Rectal smooth muscle tissue (tissue), 1 donor: ENCODE measurements around the gene CD8B2.
"Not testable (repeated sequence)": the region's sequence is repeated elsewhere in the genome, so short reads cannot be mapped to it uniquely, and the experiment has no call there.

Experiments
- H3K27ac ChIP-seq: one replicate; pipeline ENCODE4 v1.7.0; 2013; ENCODE audit warnings: low read depth, low read length, inconsistent platforms
- H3K27me3 ChIP-seq: one replicate; pipeline ENCODE4 v1.7.0; 2013; ENCODE audit warnings: low read length; ENCODE audit not compliant: control insufficient read depth, insufficient read depth
- H3K36me3 ChIP-seq: one replicate; pipeline ENCODE4 v1.7.0; 2013; ENCODE audit warnings: low read length; ENCODE audit not compliant: control insufficient read depth, insufficient read depth
- H3K4me1 ChIP-seq: one replicate; pipeline ENCODE4 v1.7.0; 2013; ENCODE audit warnings: low read length; ENCODE audit not compliant: control insufficient read depth, insufficient read depth
- H3K4me3 ChIP-seq: one replicate; pipeline ENCODE4 v1.7.0; 2013; ENCODE audit warnings: low read length
- H3K9ac ChIP-seq: one replicate; pipeline ENCODE4 v1.7.0; 2013; ENCODE audit warnings: low read length

Gene CD8B2

DNA sequence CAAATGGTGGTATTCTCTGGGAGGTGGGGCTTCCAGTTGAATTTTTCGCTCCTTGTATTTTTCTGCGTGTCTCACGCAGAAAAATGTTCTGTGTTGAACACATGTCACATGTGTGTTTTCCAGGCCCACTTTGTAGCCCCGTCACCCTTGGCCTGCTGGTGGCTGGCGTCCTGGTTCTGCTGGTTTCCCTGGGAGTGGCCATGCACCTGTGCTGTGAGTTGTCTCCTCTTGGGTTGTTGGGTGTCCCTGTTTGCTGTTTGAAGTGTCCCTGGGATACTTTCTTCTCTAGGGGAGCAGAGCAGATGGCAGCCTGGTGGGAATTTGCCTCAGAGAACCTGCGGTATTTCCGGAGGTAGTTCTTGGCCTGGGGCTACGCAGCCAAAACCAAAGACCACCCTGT is 15.2 kb downstream of the CD8B2 start:
- not testable (repeated sequence) for H3K4me1 ChIP-seq, H3K9ac ChIP-seq, H3K27ac ChIP-seq, H3K4me3 ChIP-seq, H3K36me3 ChIP-seq, H3K27me3 ChIP-seq

DNA sequence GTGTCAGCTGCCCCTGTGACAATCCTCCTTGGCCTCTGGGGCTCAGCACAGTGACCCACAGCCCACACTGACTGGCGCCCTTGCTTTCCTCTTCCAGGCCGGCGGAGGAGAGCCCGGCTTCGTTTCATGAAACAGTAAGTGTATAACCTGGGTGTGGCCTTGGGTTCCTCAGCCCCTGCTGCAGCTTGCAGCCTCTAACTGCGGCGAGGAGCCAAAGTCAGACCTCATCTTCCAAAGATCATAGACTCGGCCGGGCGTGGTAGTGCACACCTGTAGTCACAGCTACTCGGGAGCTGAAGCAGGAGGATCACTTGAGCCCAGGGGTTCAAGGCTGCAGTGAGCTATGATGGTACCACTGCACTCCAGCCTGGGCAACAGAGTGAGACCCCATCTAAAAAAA is 17.0 kb downstream of the CD8B2 start:
- not testable (repeated sequence) for H3K4me3 ChIP-seq, H3K27ac ChIP-seq, H3K4me1 ChIP-seq, H3K36me3 ChIP-seq, H3K9ac ChIP-seq, H3K27me3 ChIP-seq

DNA sequence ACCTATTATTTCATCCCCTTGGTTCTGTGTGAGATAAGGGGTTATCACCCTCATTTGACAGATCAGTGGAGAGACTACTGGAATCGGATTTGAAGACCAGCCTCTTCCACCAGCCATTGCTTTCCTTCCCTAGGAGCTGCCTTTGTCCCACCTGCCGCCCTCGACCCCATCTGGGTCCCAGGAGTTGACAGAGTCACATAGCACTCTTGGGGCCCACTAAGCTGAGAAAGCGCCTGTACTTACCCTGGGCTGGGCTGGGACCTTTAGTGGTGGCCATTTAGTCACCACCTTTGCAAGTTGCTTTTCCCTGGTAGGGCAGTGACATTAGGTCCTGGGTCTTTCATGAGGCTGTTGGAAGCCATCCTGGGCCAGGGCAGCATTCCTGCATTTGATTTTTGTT is 17.6 kb downstream of the CD8B2 start:
- not testable (repeated sequence) for H3K4me1 ChIP-seq, H3K27me3 ChIP-seq, H3K36me3 ChIP-seq, H3K4me3 ChIP-seq, H3K9ac ChIP-seq, H3K27ac ChIP-seq

DNA sequence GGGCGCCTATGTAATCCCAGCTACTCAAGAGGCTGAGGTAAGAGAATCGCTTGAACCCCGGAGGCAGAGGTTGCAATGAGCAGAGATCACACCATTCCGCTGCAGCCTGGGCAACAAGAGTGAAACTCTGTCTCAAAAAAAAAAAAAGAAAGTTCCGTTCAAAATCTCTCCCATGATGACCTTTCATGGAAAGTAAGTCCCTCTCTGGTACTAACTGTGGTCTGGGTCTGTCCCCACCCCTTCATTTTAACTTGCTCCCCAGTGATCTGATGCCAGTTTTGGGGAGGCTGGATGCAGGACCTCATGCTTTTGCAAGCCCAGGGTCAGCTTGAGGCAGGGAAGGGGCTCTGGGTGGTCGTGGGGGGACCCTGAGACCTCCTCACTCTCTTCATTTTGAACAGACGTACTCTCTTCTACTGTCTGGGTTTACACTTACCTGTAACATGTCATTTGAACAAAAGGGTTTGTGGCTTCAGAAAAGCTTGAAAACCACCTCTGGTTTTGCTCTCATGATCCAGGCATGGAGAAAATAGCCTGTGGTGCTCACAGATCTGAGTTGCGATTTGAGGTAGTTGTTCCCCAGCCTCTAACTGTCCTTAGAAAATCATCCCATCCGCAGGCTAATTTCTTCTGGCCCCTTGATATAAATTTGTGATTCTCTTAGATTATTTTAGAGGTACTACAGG is 19.0 kb downstream of the CD8B2 start:
- H3K27ac ChIP-seq, H3K4me1 ChIP-seq, H3K36me3 ChIP-seq, H3K27me3 ChIP-seq, H3K9ac ChIP-seq, H3K4me3 ChIP-seq: not testable (repeated sequence)

DNA sequence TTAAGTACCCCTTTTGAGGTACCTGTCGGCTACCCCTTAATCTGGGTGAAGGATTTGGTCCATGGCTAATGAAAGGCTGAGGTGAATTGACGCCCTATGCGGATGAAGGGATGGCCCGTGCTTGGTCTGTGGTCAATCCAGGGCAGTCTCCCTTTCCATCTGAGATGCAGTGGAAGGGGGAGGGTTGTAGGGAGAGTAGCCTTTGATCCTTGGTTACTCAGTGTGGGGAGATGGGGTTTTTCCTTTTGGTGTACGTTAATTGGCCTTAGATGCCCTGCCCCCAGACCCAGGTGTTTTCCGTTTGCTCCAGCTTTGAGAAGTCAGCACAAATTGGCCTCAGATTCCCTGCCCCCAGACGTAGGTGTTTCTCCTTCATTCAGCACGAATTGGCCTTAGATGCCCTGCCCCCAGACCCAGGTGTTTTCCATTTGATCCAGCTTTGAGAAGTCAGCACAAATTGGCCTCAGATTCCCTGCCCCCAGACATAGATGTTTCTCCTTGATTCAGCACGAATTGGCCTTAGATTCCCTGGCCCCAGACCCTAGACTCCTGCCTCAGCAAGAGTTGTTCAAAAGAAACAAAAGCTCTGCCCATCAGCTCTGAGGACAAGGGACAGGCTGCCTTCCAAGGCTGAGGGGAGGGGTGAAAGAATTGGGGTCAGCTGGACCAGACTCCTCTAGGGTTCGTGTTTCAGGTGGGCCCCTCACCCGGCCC is 21.7 kb downstream of the CD8B2 start:
- H3K27ac ChIP-seq, H3K27me3 ChIP-seq, H3K4me1 ChIP-seq, H3K9ac ChIP-seq, H3K36me3 ChIP-seq, H3K4me3 ChIP-seq: not testable (repeated sequence)

DNA sequence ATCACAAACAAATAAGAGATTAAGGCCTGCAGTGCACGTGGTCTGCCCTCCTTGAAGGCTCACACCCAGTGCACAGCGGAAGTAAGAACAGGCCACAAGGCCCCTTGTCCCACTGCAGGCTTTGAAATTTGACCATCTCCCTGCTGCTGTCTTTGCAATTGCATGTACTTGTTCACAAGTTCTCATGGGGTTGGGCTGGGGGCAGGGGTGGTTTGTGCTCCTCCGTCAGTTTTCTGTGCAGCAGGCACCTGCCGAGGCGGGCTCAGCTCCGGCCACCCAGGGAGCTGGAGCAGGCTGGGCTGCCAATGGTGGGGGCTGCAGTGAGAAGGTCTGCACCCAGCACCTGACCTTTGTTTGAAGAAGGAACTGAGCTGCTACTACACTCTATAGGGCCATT is 22.2 kb downstream of the CD8B2 start:
- H3K9ac ChIP-seq, H3K27me3 ChIP-seq, H3K4me1 ChIP-seq: not testable (repeated sequence)

DNA sequence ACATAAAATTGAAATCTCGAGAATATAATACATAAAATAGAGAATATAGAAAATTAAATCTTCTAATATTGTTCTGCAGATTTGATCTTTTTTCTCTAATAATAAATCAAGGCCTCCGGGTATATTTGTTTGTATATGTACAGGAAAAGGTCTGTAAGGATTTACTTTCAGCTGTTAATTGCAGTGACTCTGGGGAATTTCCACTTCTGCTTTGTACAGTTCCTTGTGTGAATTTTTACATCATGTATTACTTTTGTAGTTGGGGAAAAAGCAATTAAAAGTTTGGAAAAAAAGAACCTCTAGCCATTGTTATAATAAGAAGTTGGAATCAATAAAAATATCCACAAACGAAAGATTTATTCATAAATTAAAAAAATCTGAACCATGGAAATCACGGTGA is 23.6 kb downstream of the CD8B2 start:
- H3K27ac ChIP-seq, H3K9ac ChIP-seq, H3K4me1 ChIP-seq: not testable (repeated sequence)

More for the DNA sequence above, 22.2 kb downstream of the CD8B2 start:
- H3K4me3 ChIP-seq, H3K36me3 ChIP-seq, H3K27ac ChIP-seq: not testable (repeated sequence)

DNA sequence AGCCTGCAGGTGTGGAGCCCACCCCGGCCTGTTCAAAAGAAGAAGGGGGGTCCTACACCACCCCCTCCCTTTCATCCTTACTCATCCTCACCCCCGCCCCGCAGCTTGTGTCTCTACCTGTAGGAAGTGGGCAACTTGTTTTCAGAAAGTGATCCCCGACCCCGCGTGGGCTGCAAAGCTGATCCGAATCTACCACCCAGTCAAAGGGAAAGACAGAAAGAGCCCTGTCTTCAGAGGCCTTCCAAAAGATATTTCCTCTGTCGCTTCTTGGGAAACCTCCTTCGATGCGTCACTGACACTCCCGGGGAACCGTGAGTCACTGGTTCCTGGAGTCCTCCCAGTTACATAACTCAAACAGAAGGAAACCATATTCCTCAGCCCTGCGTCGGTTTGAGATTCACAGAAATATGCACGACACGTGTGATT is 24.3 kb downstream of the CD8B2 start:
- H3K27ac ChIP-seq = not testable (repeated sequence)

More for the DNA sequence above, 23.6 kb downstream of the CD8B2 start:
- not testable (repeated sequence) for H3K36me3 ChIP-seq, H3K4me3 ChIP-seq, H3K27me3 ChIP-seq

DNA sequence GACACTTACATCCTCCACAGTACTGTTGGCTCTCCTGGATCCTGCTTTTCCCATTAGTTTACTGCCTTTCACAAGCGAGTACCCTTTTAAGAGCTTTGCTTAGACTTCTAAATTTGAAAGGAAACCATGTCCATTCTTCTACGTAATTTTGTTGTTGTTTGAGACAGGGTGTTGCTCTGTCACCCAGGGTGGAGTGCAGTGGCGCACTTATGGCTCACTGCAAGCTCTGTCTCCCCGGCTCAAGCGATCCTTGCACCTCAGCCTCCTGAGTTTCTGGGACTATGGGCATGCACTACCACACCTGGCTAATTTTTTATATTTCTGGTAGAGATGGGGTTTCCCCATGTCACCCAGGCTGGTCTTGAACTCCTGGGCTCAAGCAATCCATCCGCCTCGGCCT is 24.8 kb downstream of the CD8B2 start:
- not testable (repeated sequence) for H3K27me3 ChIP-seq, H3K4me3 ChIP-seq, H3K4me1 ChIP-seq, H3K36me3 ChIP-seq, H3K9ac ChIP-seq
- peak overlapping the region; percentile 16 for H3K27ac ChIP-seq

More for the DNA sequence above, 24.3 kb downstream of the CD8B2 start:
- not testable (repeated sequence) for H3K9ac ChIP-seq, H3K4me1 ChIP-seq, H3K27me3 ChIP-seq, H3K4me3 ChIP-seq, H3K36me3 ChIP-seq

DNA sequence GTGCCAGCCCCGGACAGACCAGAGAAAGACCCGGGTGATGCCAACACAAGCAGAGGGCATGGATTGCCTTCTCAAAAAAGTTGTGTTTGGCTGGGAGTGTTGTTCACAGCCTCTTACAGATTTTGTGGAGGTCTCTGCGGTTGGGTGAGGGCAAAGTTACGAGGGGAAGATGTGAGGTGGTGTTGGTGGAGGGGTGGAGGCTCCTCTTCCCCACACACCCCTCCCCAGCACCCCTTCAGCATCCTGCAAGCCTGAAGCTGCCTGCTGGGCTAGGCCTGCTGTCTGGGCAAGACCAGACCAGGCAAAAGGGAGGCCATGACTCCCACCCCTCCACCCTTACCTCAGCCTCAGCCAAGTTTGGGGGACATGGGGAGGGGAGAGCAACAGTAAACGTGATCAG is 26.2 kb downstream of the CD8B2 start:
- H3K4me3 ChIP-seq, H3K36me3 ChIP-seq, H3K9ac ChIP-seq, H3K27me3 ChIP-seq, H3K4me1 ChIP-seq, H3K27ac ChIP-seq: not testable (repeated sequence)

DNA sequence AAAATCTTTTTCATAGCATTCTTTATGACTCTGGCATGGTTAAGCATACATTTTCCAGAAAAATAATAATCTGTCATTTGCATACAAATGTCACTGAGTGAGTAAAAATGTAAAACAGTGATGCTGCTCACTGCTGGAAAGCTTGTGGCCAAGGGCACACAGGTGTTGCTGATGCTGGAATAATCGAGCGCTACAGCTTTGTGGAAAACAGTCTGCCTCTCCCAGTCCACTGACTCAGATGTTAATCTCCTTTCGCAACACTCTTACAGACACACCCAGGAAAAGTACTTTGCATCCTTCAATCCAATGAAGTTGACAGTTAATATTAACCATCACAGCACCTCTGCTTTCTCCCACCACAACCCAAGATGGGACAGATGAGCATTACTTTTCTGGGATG is 27.7 kb downstream of the CD8B2 start:
- not testable (repeated sequence) for H3K27ac ChIP-seq, H3K27me3 ChIP-seq, H3K4me1 ChIP-seq, H3K4me3 ChIP-seq, H3K36me3 ChIP-seq, H3K9ac ChIP-seq

DNA sequence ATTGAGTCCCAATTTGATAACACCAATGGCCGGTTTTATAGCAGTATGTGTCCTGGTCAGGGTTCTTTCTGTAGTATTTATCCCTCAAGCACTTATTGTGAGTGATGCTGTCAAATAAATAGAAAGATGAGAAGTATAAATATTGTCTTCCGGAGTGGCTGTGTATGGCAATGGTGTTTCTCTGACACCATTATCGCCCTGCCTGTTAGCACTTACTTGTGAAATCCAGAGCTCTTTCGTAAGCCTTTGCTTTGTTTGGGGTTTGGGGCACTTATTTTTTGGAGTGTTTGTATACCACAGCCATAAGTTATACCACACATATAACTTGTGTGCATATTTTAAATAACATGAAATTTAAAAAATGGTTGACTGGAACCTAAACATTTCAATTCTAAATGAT is 29.3 kb downstream of the CD8B2 start:
- no peak overlapping the region for H3K9ac ChIP-seq
- H3K36me3 ChIP-seq = no peaks in the 10 kb centered on the region
- no peak overlapping the region for H3K27ac ChIP-seq
- no peak overlapping the region for H3K4me3 ChIP-seq
- no peaks in the 10 kb centered on the region for H3K27me3 ChIP-seq
- no peaks in the 10 kb centered on the region for H3K4me1 ChIP-seq

DNA sequence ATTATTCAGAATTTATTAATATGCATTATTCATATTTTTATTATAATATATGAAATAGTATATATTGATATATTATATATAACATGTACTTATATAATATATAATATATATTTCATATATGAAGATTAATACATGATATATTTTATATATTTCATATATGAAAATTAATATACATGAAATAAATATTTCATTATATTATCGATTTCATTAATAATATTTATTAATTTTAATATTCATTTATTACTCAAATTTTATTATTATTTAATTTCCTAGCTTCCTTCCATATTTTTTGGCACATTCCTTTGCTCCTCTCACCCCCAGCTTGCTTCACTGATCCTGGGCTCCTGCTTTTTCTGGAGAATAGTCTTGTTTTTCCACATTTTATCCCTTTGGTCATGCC is 29.7 kb downstream of the CD8B2 start:
- Histone ChIP-seq H3K4me1 (no peaks in the 10 kb centered on the region), H3K4me3 (no peak overlapping the region), H3K27ac (no peak overlapping the region), H3K36me3 (no peaks in the 10 kb centered on the region), H3K9ac (no peak overlapping the region), H3K27me3 (no peaks in the 10 kb centered on the region)
